ENCODE measurements around the gene CHRNA10. TPM values are rescaled to one million over a fixed set of nuclear protein-coding genes. Genes with fewer than 3 reads are reported as not detected.

The CHRNA10 gene, protein sequence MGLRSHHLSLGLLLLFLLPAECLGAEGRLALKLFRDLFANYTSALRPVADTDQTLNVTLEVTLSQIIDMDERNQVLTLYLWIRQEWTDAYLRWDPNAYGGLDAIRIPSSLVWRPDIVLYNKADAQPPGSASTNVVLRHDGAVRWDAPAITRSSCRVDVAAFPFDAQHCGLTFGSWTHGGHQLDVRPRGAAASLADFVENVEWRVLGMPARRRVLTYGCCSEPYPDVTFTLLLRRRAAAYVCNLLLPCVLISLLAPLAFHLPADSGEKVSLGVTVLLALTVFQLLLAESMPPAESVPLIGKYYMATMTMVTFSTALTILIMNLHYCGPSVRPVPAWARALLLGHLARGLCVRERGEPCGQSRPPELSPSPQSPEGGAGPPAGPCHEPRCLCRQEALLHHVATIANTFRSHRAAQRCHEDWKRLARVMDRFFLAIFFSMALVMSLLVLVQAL
- total RNA-seq = 0.85 and 1.3 TPM in 2 replicates

GRCh38 chr11:3671334-3672254 is at the start of gene CHRNA10:
TSS of gene CHRNA10 (minus strand) at chr11:3671384. CDS start at chr11:3671312, 72 bp downstream.

DNA sequence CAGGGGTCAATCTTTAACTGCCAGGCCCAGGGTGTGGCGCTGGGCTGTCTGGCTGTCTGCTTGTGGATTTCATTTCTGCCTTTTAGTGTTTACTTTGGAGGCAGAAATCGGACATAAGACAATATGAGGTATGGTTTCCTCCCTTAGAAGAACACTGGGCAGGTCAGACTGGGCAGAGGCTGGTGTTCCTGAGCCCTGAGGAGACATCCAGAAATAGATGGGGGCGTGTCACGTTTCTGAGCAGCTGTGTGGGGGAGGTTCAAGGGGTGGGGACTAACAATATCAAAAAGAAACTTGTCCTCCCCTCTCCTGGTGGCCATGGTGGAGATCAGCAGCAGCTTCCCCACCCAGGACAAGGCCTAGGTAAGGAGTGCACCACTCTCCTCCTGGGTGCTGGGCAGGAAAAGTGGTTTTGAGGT is 26.4 kb downstream of the CHRNA10 start, which contains the start of gene ART1:
Gene ART1 (plus strand): TSS at position 312 of the 419 bp plus-strand sequence. CDS start 14,086 bp downstream, outside the sequence.

DNA sequence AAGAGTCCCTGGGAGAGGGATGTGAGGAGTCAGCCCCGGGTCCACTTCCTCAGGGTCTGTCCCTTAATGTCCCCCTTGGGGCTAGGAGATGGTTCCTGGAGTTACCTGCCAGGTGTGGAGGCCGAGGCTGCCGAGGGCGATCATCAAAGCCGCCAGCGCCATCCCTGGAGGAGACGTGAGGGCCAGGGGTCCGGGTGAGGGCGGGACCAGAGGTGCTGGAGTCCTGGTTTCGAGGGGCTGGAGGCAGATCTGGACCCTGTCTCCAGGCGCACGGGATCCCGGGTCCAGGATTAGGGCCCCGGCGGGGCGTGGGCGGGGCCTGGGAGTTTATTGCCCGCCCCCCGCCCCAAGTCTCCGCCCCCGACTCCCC is 29.5 kb downstream of the CHRNA10 start, which contains the start of gene ART5:
Gene ART5 (minus strand): TSS at position 292 of the 370 bp plus-strand sequence. CDS start 130 bp downstream, at position 162.

Small RNA genes lying within 50 kb of the gene (small RNA-seq; reads per million reads assigned to genes)
- gene RF00019 = not detected
- not detected for gene RNU6-1143P

Other genes starting within 250 kb of the CHRNA10 start
- 0.61 and 0.81 TPM in 2 replicates for gene ART5, start 29.4 kb downstream of the CHRNA10 start, total RNA-seq
- not detected in 2 replicates for gene ART1, start 26.3 kb downstream of the CHRNA10 start, total RNA-seq
- 156 and 174 TPM in 2 replicates for gene NUP98, start 126.2 kb upstream of the CHRNA10 start, total RNA-seq
- gene PGAP2, start 137.2 kb upstream of the CHRNA10 start, total RNA-seq = 11.4 and 12.5 TPM in 2 replicates
- 16.4 and 23.6 TPM in 2 replicates for gene RHOG, start 169.6 kb upstream of the CHRNA10 start, total RNA-seq
- 45.7 and 51.3 TPM in 2 replicates for gene STIM1, start 184.3 kb upstream of the CHRNA10 start, total RNA-seq